HK-2 (cell line): ENCODE measurements around the gene PRRG2.

Experiments used
- DNase-seq: peaks from one replicate; pipeline ENCODE4 v3.0.0-alpha.2; 2018; ENCODE audit not compliant: unreplicated experiment

PRRG2 gene

GRCh38 chr19:49557641-49558325 is 23.3 kb upstream of the PRRG2 start:
- DNase-seq: no peak

- no peak for DNase-seq
Observed at GRCh38 chr19:49558591-49558990, 22.5 kb upstream of the PRRG2 start.

GRCh38 chr19:49559443-49559842 is 21.7 kb upstream of the PRRG2 start:
- no peak for DNase-seq

GRCh38 chr19:49559928-49560327 is 21.2 kb upstream of the PRRG2 start:
- DNase-seq: no peak

GRCh38 chr19:49560358-49560900 is 20.7 kb upstream of the PRRG2 start:
- DNase-seq: no peak

GRCh38 chr19:49564616-49565045 is 16.5 kb upstream of the PRRG2 start:
- no peak for DNase-seq

GRCh38 chr19:49565261-49565660 is 15.9 kb upstream of the PRRG2 start:
- no peak for DNase-seq

- DNase-seq: no peak
Observed at GRCh38 chr19:49566302-49566701, 14.8 kb upstream of the PRRG2 start.

- no peak for DNase-seq
Observed at GRCh38 chr19:49567861-49568441, 13.2 kb upstream of the PRRG2 start.

GRCh38 chr19:49570138-49570856 is 10.8 kb upstream of the PRRG2 start:
- DNase-seq: peak; percentile 47

- DNase-seq: no peak
Observed at GRCh38 chr19:49570997-49571676, 10.0 kb upstream of the PRRG2 start.

- DNase-seq: no peak
Observed at GRCh38 chr19:49573009-49573408, 8.1 kb upstream of the PRRG2 start.

GRCh38 chr19:49573425-49573824 is 7.7 kb upstream of the PRRG2 start:
- DNase-seq: no peak

- no peak for DNase-seq
Observed at GRCh38 chr19:49574206-49574755, 6.8 kb upstream of the PRRG2 start.

- no peak for DNase-seq
Observed at GRCh38 chr19:49579193-49579592, 1.9 kb upstream of the PRRG2 start.

GRCh38 chr19:49579947-49580263 is 1.2 kb upstream of the PRRG2 start:
- DNase-seq: no peak

- DNase-seq: peak; percentile 94
Observed at GRCh38 chr19:49580264-49581006, 681 bp upstream of the PRRG2 start, which contains the start of gene NOSIP. TSS of gene NOSIP (minus strand) at chr19:49580556. CDS start at chr19:49560691, 19,865 bp downstream.

GRCh38 chr19:49583239-49583638 is 2.1 kb downstream of the PRRG2 start:
- no peak for DNase-seq

- DNase-seq: no peak
Observed at GRCh38 chr19:49585023-49585422, 3.9 kb downstream of the PRRG2 start.

GRCh38 chr19:49587227-49587626 is 6.1 kb downstream of the PRRG2 start:
- no peak for DNase-seq
